ENCODE data around the gene MRFAP1L1.

- no peak for TF ChIP-seq EZH2phosphoT487 (IDR thresholded peaks at IDR 0.05; ENCODE audit: unreplicated experiment)
- TF ChIP-seq EZH2 (IDR thresholded peaks at IDR 0.05; ENCODE audit: low read depth, unreplicated experiment), result no peak
- TF ChIP-seq CTCF (conservative IDR thresholded peaks at IDR 0.05; ENCODE audit: low read depth in 2 of 2), result no peak
These were observed 35.8 kb downstream of the MRFAP1L1 start for GRCh38 chr4:6673660-6674499.
